Activated CD8-positive, alpha-beta T cell treated with anti-CD3 and anti-CD28 coated beads, Interleukin-2, amount 10 ng/mL, durations not matched to agents 7 days and 5 days (primary cell): ENCODE data around the gene HOXB5. TPM values are rescaled to one million over a fixed set of nuclear protein-coding genes. Genes with fewer than 3 reads are reported as not detected.

ENCODE experiments used
- ATAC-seq: fragments of 150-1000 bp; cut with Tn5 transposase; one replicate; pipeline ENCODE4 v1.10.0; 2021; ENCODE audit warnings: moderate library complexity
- CTCF ChIA-PET: fragments of 350-600 bp; sonication (Branson Sonifier 250); formaldehyde crosslinking; loops from one replicate; lab custom pipeline; 2021; ENCODE audit warnings: antibody characterized with exemption; lab: Charles Lee
- POLR2A ChIA-PET: fragments of 350-600 bp; sonication (Branson Sonifier 250); formaldehyde crosslinking; loops from one replicate; lab custom pipeline; 2021; ENCODE audit warnings: antibody characterized with exemption; lab: Charles Lee
- DNase-seq: peaks from one replicate; pipeline ENCODE4 v3.0.0-alpha.2; 2020
- H3K27ac Mint-ChIP-seq: one replicate; pipeline ENCODE4 v1.8.0; 2021; ENCODE audit warnings: mild to moderate bottlenecking, mixed read lengths
- H3K27me3 Mint-ChIP-seq: one replicate; pipeline ENCODE4 v1.8.0; 2021; ENCODE audit warnings: low read depth, mixed read lengths
- H3K36me3 Mint-ChIP-seq: one replicate; pipeline ENCODE4 v1.8.0; 2021; ENCODE audit warnings: low read depth, mixed read lengths
- H3K4me1 Mint-ChIP-seq: one replicate; pipeline ENCODE4 v1.8.0; 2021; ENCODE audit warnings: low read depth, mixed read lengths
- H3K4me3 Mint-ChIP-seq: one replicate; pipeline ENCODE4 v1.8.0; 2021; ENCODE audit warnings: mild to moderate bottlenecking, mixed read lengths
- H3K9me3 Mint-ChIP-seq: one replicate; pipeline ENCODE4 v1.8.0; 2022; ENCODE audit warnings: mixed read lengths; ENCODE audit not compliant: insufficient read depth
- total RNA-seq, 2 experiments: library from RNA; stranded (reverse); gene quantifications; one replicate each; pipeline ENCODE4 v1.2.3, GENCODE V29; 2021

HOXB5 gene
- total RNA-seq, 2 experiments from 2014 or later, result not detected

DNA sequence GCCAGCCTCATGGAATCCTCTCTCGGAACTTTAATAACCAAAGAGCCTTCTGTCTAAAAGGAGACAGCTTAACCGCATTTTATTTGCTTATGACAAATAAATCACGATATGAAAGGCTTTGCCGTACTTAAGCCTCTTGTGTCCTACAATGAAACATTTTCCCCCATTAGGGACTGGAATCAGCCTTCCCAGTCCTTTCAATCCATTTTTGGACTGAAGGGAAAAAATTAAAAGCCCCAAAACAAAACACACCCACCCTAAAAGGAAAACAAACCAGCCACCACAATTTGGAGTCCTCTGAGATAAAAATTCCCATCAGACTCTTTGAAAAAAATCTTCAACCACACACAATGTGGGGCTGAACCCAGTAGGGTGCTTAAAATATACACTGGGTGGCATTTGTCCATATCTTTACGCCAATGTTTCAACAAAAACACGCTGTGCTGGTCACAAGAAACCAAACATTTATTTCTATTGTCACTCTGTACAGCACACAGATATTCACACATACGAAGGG is 18.5 kb downstream of the HOXB5 start:
- POLR2A ChIA-PET, result interaction anchor here (0.7 kb wide), 1 partner anchor 11 kb away, joined by 3 read pairs; no protein-coding TSS in a partner anchor
- peaks cover 46% of the 10 kb centered on the region for H3K4me1 Mint-ChIP-seq
- no peaks in the 10 kb centered on the region for H3K9me3 Mint-ChIP-seq
- H3K27me3 Mint-ChIP-seq, result peaks cover 13% of the 10 kb centered on the region
- DNase-seq (no peak), ATAC-seq (no peak)
- H3K27ac Mint-ChIP-seq, result no peak overlapping the region
- CTCF ChIA-PET, result interaction anchor here (1.0 to 1.2 kb wide), 3 partner anchors 18 to 267 kb away, joined by 3 to 5 read pairs (median 3); partner anchors contain the start of gene HOXB5
- H3K4me3 Mint-ChIP-seq, result no peak overlapping the region
- peaks cover 7% of the 10 kb centered on the region for H3K36me3 Mint-ChIP-seq

DNA sequence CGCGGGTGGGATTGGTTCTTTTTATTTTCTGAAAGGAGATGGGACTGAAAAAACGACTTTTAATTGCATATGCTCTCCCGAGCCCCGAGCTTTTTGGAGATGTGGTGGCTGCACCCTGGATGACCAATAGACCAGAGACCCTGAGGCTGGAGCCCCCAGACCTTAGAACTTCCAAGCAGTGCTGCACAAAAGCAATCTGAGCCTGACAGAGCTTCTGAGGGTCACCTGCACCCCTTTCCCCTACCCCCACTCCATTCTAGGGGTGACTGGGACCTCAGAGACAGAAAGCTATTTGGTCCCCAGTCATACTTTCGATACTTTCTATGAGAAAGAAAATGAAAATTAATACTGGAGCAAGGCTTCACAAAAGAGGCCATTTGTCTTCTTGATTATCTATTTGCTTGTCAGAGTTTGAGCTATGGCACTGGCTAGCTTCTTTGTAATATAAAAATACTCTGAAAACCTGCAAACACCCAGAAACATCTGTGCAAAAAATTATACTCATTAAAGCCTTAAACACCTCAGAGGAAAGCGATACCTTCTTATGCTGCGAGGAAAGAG is 19.0 kb downstream of the HOXB5 start:
- no peak for DNase-seq
- Mint-ChIP-seq H3K4me3 (no peak overlapping the region), H3K27ac (no peak overlapping the region), H3K27me3 (peaks cover 8% of the 10 kb centered on the region), H3K36me3 (peaks cover 7% of the 10 kb centered on the region), H3K4me1 (peaks cover 43% of the 10 kb centered on the region), H3K9me3 (no peaks in the 10 kb centered on the region)
- POLR2A ChIA-PET, result interaction anchor here (0.7 kb wide), 2 partner anchors 11 to 24 kb away, joined by 3 read pairs; no protein-coding TSS in a partner anchor
- CTCF ChIA-PET, result interaction anchor here (0.7 to 1.0 kb wide), 4 partner anchors 28 to 266 kb away, joined by 3 to 5 read pairs (median 3); no protein-coding TSS in a partner anchor
- ATAC-seq, result no peak

DNA sequence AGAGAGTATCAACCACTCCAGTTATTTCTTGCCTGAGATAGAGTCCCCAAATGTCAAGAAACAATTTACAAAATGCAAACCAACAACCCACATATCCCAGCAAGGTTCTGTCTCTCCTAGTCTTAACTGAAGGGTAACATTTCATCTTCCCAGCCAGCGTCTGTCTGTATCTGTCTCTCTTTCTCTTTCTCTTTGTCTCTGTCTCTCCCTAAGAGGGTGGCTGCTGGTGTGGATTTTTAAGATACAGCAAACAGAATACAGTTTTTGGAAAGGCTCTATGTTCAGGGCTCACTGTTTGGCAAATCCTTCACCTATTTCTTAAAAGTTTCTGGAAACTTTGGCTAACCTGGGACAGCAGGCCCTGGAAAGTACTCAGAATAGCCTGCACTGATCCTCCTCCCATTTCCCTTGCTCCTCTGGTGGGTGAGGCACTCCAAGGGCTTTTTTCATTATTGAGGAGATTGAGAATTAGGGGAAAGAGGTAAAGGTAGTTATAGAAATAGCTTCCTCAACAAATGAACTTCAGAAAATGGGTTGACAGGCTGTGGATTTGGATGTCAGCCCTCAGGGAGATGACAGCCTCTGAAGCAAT is 21.7 kb downstream of the HOXB5 start:
- POLR2A ChIA-PET, result no interaction called here
- DNase-seq (no peak), ATAC-seq (no peak)
- Mint-ChIP-seq H3K4me1 (peaks cover 25% of the 10 kb centered on the region), H3K4me3 (no peak overlapping the region), H3K27ac (no peak overlapping the region), H3K36me3 (peaks cover 17% of the 10 kb centered on the region), H3K27me3 (peaks cover 6% of the 10 kb centered on the region), H3K9me3 (no peaks in the 10 kb centered on the region)
- CTCF ChIA-PET, result no interaction called here

DNA sequence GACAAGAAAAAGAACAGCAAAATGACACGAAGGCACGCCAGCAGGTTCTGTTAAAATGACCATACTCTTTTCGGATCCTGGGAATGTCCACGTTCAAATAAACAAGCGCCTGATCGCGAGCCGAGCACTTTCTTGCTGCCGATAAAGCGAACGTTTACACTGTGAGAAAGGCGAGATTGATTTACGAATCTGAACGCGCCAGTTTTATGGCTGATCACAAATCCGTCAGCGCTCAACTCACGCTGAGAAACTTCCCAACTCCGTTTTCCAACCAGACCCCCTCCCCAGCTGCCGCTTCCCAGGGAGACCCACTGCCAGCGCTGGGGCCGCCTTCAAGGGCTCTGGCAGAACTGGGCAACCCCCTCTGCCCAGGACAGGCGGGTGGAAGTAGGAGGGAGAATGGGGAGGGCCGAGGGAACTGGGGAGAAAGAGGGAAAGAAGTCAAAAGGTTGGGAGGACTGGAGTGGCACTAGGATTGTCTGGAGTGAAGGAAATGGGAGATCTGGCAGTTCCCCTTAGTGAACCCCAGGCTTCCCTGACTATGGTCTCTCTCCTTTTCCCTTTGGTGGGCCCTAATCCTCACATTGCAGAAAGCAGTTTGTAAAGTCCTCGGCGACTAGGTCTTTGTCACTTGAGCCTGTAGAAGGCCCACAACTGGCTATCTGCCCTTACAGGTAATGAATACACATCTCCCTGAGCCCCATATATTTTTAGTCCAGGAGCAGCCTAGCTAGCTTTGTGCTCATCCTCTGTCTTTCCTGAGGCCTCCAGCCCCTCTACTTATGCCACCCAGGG is 22.4 kb downstream of the HOXB5 start:
- Mint-ChIP-seq H3K36me3 (peaks cover 17% of the 10 kb centered on the region), H3K4me3 (no peak overlapping the region), H3K9me3 (no peaks in the 10 kb centered on the region), H3K27ac (no peak overlapping the region), H3K4me1 (peaks cover 20% of the 10 kb centered on the region), H3K27me3 (peaks cover 6% of the 10 kb centered on the region)
- DNase-seq (no peak), ATAC-seq (no peak)
- ChIA-PET POLR2A (no interaction called here), CTCF (interaction anchor here (1.6 kb wide), 1 partner anchor 219 kb away, joined by 4 read pairs; no protein-coding TSS in a partner anchor)

DNA sequence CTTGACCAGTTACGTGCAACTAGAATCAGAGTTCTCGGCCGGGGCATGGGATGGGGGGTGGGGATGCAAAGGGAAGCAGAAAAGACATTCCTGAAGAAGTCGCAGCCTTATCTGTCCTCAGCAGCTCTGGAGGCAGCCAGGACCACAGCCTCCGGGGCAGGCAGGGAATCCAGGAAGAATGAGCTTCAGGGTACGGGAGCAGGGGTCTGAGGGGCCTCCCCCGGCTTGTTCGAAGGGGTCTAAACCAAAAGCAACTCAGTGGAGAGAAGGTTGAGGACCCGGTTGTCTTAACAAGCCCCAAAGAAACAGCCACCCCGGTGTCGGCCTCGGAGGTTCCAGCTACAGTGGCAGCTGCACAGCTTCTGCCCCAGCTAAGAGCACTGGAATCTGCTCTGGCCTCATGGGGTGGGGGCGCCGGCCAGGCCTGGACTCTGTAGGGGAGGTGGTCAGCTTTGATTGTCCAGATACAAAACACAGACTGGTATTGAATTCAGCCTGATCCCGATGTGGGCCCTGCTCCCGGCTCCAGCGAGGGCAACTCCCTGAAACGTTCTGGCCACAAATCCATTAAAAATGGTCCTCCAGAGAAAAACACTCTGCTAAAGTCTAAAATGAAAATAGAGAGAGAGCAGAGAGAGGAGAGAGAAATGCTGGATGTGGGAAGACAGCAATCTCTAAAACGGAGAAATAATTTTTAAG is 23.1 kb downstream of the HOXB5 start:
- no peak for ATAC-seq
- DNase-seq, result no peak
- no peaks in the 10 kb centered on the region for H3K9me3 Mint-ChIP-seq

DNA sequence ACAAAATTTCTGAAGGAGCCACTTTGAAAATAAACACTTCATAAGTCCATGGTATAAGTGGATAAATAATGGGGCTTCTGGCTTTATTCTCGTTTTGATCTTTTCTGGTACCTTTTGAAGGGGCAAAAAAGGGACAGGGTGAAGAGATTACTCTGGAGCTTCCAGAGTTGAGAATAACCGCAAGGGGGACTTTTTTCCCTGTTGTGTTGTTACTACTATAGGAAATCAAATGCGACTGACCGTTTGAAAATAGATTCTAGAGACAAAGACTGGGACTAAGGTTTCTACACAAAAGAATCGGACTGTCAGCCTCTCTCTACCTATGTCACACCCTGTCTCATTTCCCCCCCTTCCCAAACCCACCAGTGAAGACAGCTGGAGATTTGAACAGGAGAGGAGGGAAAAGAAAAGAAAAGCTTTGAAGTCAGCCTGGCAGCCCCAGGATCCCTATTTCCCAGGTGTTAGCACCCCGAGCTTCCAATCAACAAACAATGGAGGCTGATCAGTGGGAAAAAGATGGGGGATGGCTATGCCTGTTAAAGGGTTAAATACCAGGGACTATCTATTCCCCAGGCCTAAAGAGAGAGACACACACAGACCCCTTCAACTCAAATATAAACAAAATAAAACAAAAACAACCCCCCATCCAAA is 23.8 kb downstream of the HOXB5 start:
- DNase-seq (no peak), ATAC-seq (no peak)
- Mint-ChIP-seq H3K27ac (no peak overlapping the region), H3K4me1 (peaks cover 9% of the 10 kb centered on the region), H3K36me3 (peaks cover 9% of the 10 kb centered on the region), H3K27me3 (peaks cover 6% of the 10 kb centered on the region), H3K9me3 (no peaks in the 10 kb centered on the region), H3K4me3 (no peak overlapping the region)
- ChIA-PET CTCF (interaction anchor here (1.6 kb wide), 1 partner anchor 217 kb away, joined by 4 read pairs; no protein-coding TSS in a partner anchor), POLR2A (interaction anchor here (0.7 kb wide), 1 partner anchor 70 kb away, joined by 3 read pairs; no protein-coding TSS in a partner anchor)

More for the DNA sequence above, 23.1 kb downstream of the HOXB5 start:
- peaks cover 14% of the 10 kb centered on the region for H3K4me1 Mint-ChIP-seq
- peaks cover 6% of the 10 kb centered on the region for H3K27me3 Mint-ChIP-seq
- no peak overlapping the region for H3K4me3 Mint-ChIP-seq
- POLR2A ChIA-PET, result interaction anchor here (0.7 kb wide), 1 partner anchor 70 kb away, joined by 3 read pairs; no protein-coding TSS in a partner anchor
- H3K27ac Mint-ChIP-seq, result no peak overlapping the region
- CTCF ChIA-PET, result interaction anchor here (1.6 kb wide), 1 partner anchor 218 kb away, joined by 4 read pairs; no protein-coding TSS in a partner anchor
- peaks cover 13% of the 10 kb centered on the region for H3K36me3 Mint-ChIP-seq

DNA sequence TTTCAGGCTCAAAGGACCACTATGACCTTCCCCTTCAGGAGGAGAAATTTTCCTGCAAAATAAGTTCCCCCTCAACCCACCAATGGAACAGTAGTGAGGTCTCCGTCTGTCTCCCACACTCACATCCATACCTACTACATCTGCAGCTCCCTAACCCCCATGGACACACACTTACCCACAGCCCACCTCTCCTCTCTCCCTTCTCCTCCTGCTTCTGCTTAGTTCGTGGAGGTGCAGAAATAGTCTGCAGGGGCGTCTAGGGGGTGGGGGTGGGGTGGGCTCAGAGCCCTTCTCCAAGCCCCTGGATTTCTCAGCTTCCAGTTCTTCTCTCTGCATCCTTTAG is 24.4 kb downstream of the HOXB5 start:
- peaks cover 10% of the 10 kb centered on the region for H3K27me3 Mint-ChIP-seq
- H3K4me3 Mint-ChIP-seq, result no peak overlapping the region
- CTCF ChIA-PET, result no interaction called here
- no peak overlapping the region for H3K27ac Mint-ChIP-seq
- H3K9me3 Mint-ChIP-seq, result no peaks in the 10 kb centered on the region
- ATAC-seq (no peak), DNase-seq (no peak)
- H3K4me1 Mint-ChIP-seq, result peaks cover 9% of the 10 kb centered on the region
- POLR2A ChIA-PET, result no interaction called here
- H3K36me3 Mint-ChIP-seq, result peaks cover 9% of the 10 kb centered on the region

DNA sequence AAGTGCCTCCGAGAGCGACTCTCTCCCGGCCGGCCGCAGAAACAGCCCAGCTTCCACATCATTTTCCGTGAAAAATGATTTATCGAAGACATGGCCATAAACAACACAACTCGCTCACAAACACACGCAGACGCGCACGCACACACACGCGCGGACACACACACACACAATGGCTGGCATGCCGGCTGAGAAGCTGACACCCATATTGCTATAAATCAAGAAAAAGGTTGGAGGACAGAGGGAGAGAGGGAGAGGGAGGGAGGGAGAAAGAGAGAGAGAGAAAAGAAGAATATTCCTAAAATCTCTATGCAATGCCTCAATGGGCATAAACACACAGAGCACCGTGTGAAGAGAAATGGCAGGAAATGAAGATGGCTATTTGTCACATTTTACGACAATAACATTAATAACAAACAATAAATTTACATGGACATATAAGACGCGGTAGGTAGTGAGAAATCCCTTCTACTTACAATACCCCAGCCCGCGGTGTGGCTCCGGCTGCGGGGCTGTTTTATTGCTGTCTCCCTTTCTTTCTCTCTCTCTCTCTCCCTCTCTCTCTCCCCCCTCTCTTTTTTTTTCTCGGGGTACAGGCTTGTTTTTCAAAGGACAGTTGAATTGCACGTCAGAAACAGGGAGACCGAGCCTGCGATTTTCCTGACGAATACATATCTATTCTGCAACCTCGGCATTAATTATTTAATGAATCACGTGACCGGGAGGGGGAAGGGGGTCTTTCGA is 24.9 kb downstream of the HOXB5 start:
- Mint-ChIP-seq H3K27me3 (peaks cover 10% of the 10 kb centered on the region), H3K4me3 (no peak overlapping the region), H3K27ac (no peak overlapping the region), H3K4me1 (peaks cover 8% of the 10 kb centered on the region), H3K36me3 (peaks cover 9% of the 10 kb centered on the region), H3K9me3 (no peaks in the 10 kb centered on the region)
- DNase-seq (no peak), ATAC-seq (no peak)
- ChIA-PET POLR2A (no interaction called here), CTCF (interaction anchor here (1.2 kb wide), 1 partner anchor 233 kb away, joined by 5 read pairs; no protein-coding TSS in a partner anchor)

DNA sequence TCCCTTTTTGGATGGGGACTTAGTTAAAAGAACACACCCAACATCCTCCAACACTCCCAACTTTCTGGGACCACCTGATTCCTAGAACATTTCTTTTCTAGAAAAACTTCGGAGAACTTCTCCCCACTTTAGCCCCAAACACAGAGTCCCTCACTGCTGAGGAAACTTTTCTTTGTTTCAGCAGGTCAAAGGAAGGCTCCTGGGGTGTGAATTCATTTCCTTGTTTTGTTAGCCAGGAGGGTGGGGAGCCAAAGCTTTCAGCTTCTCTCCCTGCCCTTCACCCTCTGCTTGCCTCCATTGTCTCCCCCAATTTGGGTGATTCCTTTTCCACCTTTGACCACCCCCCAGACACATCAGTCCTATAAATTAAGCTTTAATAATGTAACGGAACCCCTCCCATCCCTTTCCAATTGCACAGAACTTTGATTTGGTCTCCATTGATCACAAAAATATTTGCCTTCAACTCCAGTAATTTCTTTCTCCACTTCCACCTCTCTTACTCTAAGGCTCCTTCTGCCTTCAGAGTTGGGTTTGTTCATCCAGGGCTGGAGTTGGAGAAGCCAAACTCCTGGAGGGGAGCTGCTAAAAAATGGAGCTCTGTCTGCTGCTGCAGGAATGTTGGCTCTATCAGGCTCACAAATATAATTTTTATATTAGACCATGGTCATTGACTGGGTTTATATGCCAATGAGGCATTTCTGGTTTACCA is 25.8 kb downstream of the HOXB5 start:
- ATAC-seq (no peak), DNase-seq (no peak)
- Mint-ChIP-seq H3K27me3 (peaks cover 10% of the 10 kb centered on the region), H3K4me1 (no peaks in the 10 kb centered on the region), H3K27ac (no peak overlapping the region), H3K4me3 (no peak overlapping the region), H3K36me3 (peaks cover 9% of the 10 kb centered on the region), H3K9me3 (no peaks in the 10 kb centered on the region)
- CTCF ChIA-PET, result interaction anchor here (0.9 to 1.2 kb wide), 2 partner anchors 15 to 232 kb away, joined by 3 to 5 read pairs; no protein-coding TSS in a partner anchor
- POLR2A ChIA-PET, result no interaction called here

DNA sequence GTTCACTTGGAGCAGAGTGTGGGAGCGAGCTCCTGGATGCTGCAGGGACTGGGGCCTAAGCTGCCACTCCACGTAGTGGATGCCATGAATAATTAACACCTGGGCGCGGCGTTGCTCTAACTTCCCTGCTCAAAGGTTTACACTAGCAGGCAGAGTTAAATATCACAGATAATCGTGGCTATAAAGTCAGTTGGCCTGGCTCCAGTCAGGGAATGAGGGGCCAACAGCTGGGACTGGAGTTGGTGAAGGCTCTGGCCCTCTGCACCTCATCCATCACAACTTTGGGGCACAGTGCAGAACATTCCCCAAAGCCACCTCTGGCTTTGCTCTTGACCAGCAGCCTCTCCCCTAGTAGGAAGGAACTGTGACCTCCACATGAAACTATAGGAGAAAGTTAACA is 26.4 kb downstream of the HOXB5 start:
- no peak overlapping the region for H3K27ac Mint-ChIP-seq
- peaks cover 11% of the 10 kb centered on the region for H3K36me3 Mint-ChIP-seq
- ATAC-seq (no peak), DNase-seq (no peak)
- H3K4me3 Mint-ChIP-seq, result no peak overlapping the region
- peaks cover 4% of the 10 kb centered on the region for H3K4me1 Mint-ChIP-seq
- H3K9me3 Mint-ChIP-seq, result no peaks in the 10 kb centered on the region
- CTCF ChIA-PET, result interaction anchor here (0.9 to 1.2 kb wide), 2 partner anchors 16 to 231 kb away, joined by 3 to 5 read pairs; no protein-coding TSS in a partner anchor
- peaks cover 10% of the 10 kb centered on the region for H3K27me3 Mint-ChIP-seq
- POLR2A ChIA-PET, result no interaction called here
